Measurements from ENCODE around the gene TMEM94. TPM values are rescaled to one million over a fixed set of nuclear protein-coding genes. Genes with fewer than 3 reads are reported as not detected.

The TMEM94 gene
- total and polyA plus RNA-seq, 9 of the 15 experiments (the other 6 are each of a cell fraction or from before 2014, with no cell fraction given): 0.35 to 48.1 (median 14.4) TPM

GRCh38 chr17:75457047-75457654 is 716 bp downstream of the TMEM94 start (continued):
- TF ChIP-seq TEAD4 (IDR thresholded peaks at IDR 0.05; ENCODE audit: low read length) (no peak), TEAD4 (CRISPR knock-in tag; IDR thresholded peaks at IDR 0.05; ENCODE audit: borderline replicate concordance) (no peak), CBFA2T3 (IDR thresholded peaks at IDR 0.05) (no peak), ZBTB1 (CRISPR knock-in tag; IDR thresholded peaks at IDR 0.05; ENCODE audit: borderline replicate concordance, low read depth) (0 out of 2 replicates have a peak, but pooled peaks have one; percentile 23), MCM2 (IDR thresholded peaks at IDR 0.05; ENCODE audit: low read depth) (no peak), ZNF699 (CRISPR knock-in tag; IDR thresholded peaks at IDR 0.05; ENCODE audit: insufficient replicate concordance) (no peak), PURB (CRISPR knock-in tag; IDR thresholded peaks at IDR 0.05; ENCODE audit: low read depth) (no peak), HDAC3 (IDR thresholded peaks at IDR 0.05; ENCODE audit: borderline replicate concordance, partially characterized antibody) (no peak), EZH2 (IDR thresholded peaks at IDR 0.05; ENCODE audit: borderline replicate concordance, low read depth, low read length) (no peak), SMARCE1 (IDR thresholded peaks at IDR 0.05) (peak; percentile 8; the same call in 1 of the 2 replicates), JUND (IDR thresholded peaks at IDR 0.05; ENCODE audit: borderline replicate concordance, low read depth, low read length) (no peak), JUND (tag; IDR thresholded peaks at IDR 0.05; ENCODE audit: borderline replicate concordance, low read depth, low read length) (no peak), IFI16 (CRISPR knock-in tag; IDR thresholded peaks at IDR 0.05) (no peak), CREM (IDR thresholded peaks at IDR 0.05; ENCODE audit: low read depth) (no peak; the same call in 1 of the 2 replicates), FOXA1 (IDR thresholded peaks at IDR 0.05; ENCODE audit: borderline replicate concordance) (no peak), IRF2 (CRISPR knock-in tag; IDR thresholded peaks at IDR 0.05) (no peak), ZKSCAN3 (CRISPR knock-in tag; IDR thresholded peaks at IDR 0.05) (no peak), ZNF696 (CRISPR knock-in tag; conservative IDR thresholded peaks at IDR 0.05) (no peak)
- TF ChIP-seq, protein P1, sequence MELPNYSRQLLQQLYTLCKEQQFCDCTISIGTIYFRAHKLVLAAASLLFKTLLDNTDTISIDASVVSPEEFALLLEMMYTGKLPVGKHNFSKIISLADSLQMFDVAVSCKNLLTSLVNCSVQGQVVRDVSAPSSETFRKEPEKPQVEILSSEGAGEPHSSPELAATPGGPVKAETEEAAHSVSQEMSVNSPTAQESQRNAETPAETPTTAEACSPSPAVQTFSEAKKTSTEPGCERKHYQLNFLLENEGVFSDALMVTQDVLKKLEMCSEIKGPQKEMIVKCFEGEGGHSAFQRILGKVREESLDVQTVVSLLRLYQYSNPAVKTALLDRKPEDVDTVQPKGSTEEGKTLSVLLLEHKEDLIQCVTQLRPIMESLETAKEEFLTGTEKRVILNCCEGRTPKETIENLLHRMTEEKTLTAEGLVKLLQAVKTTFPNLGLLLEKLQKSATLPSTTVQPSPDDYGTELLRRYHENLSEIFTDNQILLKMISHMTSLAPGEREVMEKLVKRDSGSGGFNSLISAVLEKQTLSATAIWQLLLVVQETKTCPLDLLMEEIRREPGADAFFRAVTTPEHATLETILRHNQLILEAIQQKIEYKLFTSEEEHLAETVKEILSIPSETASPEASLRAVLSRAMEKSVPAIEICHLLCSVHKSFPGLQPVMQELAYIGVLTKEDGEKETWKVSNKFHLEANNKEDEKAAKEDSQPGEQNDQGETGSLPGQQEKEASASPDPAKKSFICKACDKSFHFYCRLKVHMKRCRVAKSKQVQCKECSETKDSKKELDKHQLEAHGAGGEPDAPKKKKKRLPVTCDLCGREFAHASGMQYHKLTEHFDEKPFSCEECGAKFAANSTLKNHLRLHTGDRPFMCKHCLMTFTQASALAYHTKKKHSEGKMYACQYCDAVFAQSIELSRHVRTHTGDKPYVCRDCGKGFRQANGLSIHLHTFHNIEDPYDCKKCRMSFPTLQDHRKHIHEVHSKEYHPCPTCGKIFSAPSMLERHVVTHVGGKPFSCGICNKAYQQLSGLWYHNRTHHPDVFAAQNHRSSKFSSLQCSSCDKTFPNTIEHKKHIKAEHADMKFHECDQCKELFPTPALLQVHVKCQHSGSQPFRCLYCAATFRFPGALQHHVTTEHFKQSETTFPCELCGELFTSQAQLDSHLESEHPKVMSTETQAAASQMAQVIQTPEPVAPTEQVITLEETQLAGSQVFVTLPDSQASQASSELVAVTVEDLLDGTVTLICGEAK (IDR thresholded peaks at IDR 0.05): no peak
- TF ChIP-seq, protein P1 (CRISPR knock-in tag; IDR thresholded peaks at IDR 0.05): no peak
- TF ChIP-seq, protein P2, sequence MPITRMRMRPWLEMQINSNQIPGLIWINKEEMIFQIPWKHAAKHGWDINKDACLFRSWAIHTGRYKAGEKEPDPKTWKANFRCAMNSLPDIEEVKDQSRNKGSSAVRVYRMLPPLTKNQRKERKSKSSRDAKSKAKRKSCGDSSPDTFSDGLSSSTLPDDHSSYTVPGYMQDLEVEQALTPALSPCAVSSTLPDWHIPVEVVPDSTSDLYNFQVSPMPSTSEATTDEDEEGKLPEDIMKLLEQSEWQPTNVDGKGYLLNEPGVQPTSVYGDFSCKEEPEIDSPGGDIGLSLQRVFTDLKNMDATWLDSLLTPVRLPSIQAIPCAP (CRISPR knock-in tag; IDR thresholded peaks at IDR 0.05; ENCODE audit: borderline replicate concordance): no peak
